IPS-20b (cell line): Measurements from ENCODE around the gene C9orf152.
A peak's percentile ranks its signal among the peaks of the same experiment; 100 is the strongest.

Source experiments
- H3K27ac ChIP-seq: one replicate; pipeline ENCODE4 v1.5.1; 2013; ENCODE audit warnings: low read length
- H3K27me3 ChIP-seq: 2 replicates; pipeline ENCODE4 v1.6.1; 2013; ENCODE audit warnings: mild to moderate bottlenecking, low read length, inconsistent platforms; ENCODE audit not compliant: insufficient read depth
- H3K36me3 ChIP-seq: 2 replicates; pipeline ENCODE4 v1.6.1; 2013; ENCODE audit warnings: low read depth, mild to moderate bottlenecking, inconsistent platforms, low read length, moderate library complexity; ENCODE audit not compliant: insufficient read depth
- H3K4me1 ChIP-seq: 2 replicates; pipeline ENCODE4 v1.6.1; 2013; ENCODE audit warnings: mild to moderate bottlenecking, control low read depth, inconsistent platforms, low read length, moderate library complexity; ENCODE audit not compliant: insufficient read depth
- H3K4me3 ChIP-seq: 2 replicates; pipeline ENCODE4 v1.5.1; 2013; ENCODE audit warnings: mild to moderate bottlenecking, low read length, inconsistent platforms
- H3K9ac ChIP-seq: 2 replicates; pipeline ENCODE4 v1.6.1; 2013; ENCODE audit warnings: low read depth, mild to moderate bottlenecking, inconsistent platforms, low read length, moderate library complexity
- H3K9me3 ChIP-seq: 2 replicates; pipeline ENCODE4 v1.6.1; 2013; ENCODE audit warnings: mild to moderate bottlenecking, low read depth, low read length, inconsistent platforms; ENCODE audit not compliant: insufficient read depth

Gene C9orf152

GRCh38 chr9:110175275-110175968 lies 32.5 kb downstream of the C9orf152 start:
- no peak overlapping the region for H3K9ac ChIP-seq

GRCh38 chr9:110173322-110173642 lies 34.7 kb downstream of the C9orf152 start:
- no peaks in the 10 kb centered on the region for H3K27me3 ChIP-seq
- no peaks in the 10 kb centered on the region for H3K9me3 ChIP-seq
- H3K4me3 ChIP-seq: no peak overlapping the region; the same call in 1 of the 2 replicates
- H3K27ac ChIP-seq: no peak overlapping the region
- peaks cover 11% of the 10 kb centered on the region for H3K36me3 ChIP-seq
- peaks cover 2% of the 10 kb centered on the region; the same call in 1 of the 2 replicates for H3K4me1 ChIP-seq
- no peak overlapping the region for H3K9ac ChIP-seq

More at GRCh38 chr9:110175275-110175968, 32.5 kb downstream of the C9orf152 start:
- Histone ChIP-seq H3K4me3 (no peak overlapping the region), H3K27me3 (no peaks in the 10 kb centered on the region), H3K4me1 (peaks cover 2% of the 10 kb centered on the region; the same call in 1 of the 2 replicates), H3K27ac (no peak overlapping the region), H3K9me3 (no peaks in the 10 kb centered on the region), H3K36me3 (no peaks in the 10 kb centered on the region; the same call in none of the 2 replicates)

- Histone ChIP-seq H3K36me3 (peaks cover 14% of the 10 kb centered on the region), H3K4me3 (no peak overlapping the region), H3K27me3 (no peaks in the 10 kb centered on the region), H3K4me1 (peaks cover 2% of the 10 kb centered on the region; the same call in 1 of the 2 replicates), H3K9me3 (no peaks in the 10 kb centered on the region), H3K27ac (no peak overlapping the region), H3K9ac (no peak overlapping the region)
Observed at GRCh38 chr9:110170357-110171257, 37.4 kb downstream of the C9orf152 start.

GRCh38 chr9:110168486-110168885 lies 39.5 kb downstream of the C9orf152 start:
- Histone ChIP-seq H3K9ac (no peak overlapping the region), H3K27me3 (no peaks in the 10 kb centered on the region), H3K27ac (no peak overlapping the region), H3K36me3 (peaks cover 14% of the 10 kb centered on the region), H3K4me3 (no peak overlapping the region), H3K9me3 (no peaks in the 10 kb centered on the region), H3K4me1 (peaks cover 1% of the 10 kb centered on the region; the same call in 1 of the 2 replicates)

- H3K27me3 ChIP-seq: no peaks in the 10 kb centered on the region
- H3K9ac ChIP-seq: no peak overlapping the region
- H3K36me3 ChIP-seq: peaks cover 11% of the 10 kb centered on the region; the same call in 1 of the 2 replicates
- H3K4me1 ChIP-seq: peaks cover 16% of the 10 kb centered on the region; the same call in 1 of the 2 replicates
- no peak overlapping the region for H3K4me3 ChIP-seq
- no peak overlapping the region for H3K27ac ChIP-seq
- H3K9me3 ChIP-seq: no peaks in the 10 kb centered on the region
Observed at GRCh38 chr9:110161940-110162339, 46.0 kb downstream of the C9orf152 start.

GRCh38 chr9:110160685-110161084 lies 47.3 kb downstream of the C9orf152 start:
- Histone ChIP-seq H3K9me3 (no peaks in the 10 kb centered on the region), H3K36me3 (peaks cover 11% of the 10 kb centered on the region; the same call in 1 of the 2 replicates), H3K4me3 (no peak overlapping the region), H3K27me3 (no peaks in the 10 kb centered on the region), H3K4me1 (peaks cover 16% of the 10 kb centered on the region; the same call in 1 of the 2 replicates), H3K9ac (no peak overlapping the region), H3K27ac (no peak overlapping the region)

GRCh38 chr9:110160123-110160522 lies 47.8 kb downstream of the C9orf152 start:
- Histone ChIP-seq H3K36me3 (peaks cover 11% of the 10 kb centered on the region; the same call in 1 of the 2 replicates), H3K9me3 (no peaks in the 10 kb centered on the region), H3K27ac (no peak overlapping the region), H3K9ac (no peak overlapping the region), H3K4me1 (peaks cover 16% of the 10 kb centered on the region; the same call in 1 of the 2 replicates), H3K27me3 (no peaks in the 10 kb centered on the region), H3K4me3 (no peak overlapping the region)

- Histone ChIP-seq H3K9ac (no peak overlapping the region), H3K9me3 (no peaks in the 10 kb centered on the region), H3K27ac (no peak overlapping the region), H3K36me3 (peaks cover 11% of the 10 kb centered on the region; the same call in 1 of the 2 replicates), H3K27me3 (no peaks in the 10 kb centered on the region), H3K4me3 (peak overlapping the region; percentile 35), H3K4me1 (peaks cover 16% of the 10 kb centered on the region; the same call in 1 of the 2 replicates)
Observed at GRCh38 chr9:110157823-110158664, 49.9 kb downstream of the C9orf152 start.

GRCh38 chr9:110156902-110157301 lies 51.1 kb downstream of the C9orf152 start:
- Histone ChIP-seq H3K9ac (no peak overlapping the region), H3K27me3 (no peaks in the 10 kb centered on the region), H3K4me3 (no peak overlapping the region), H3K4me1 (peaks cover 16% of the 10 kb centered on the region; the same call in 1 of the 2 replicates), H3K36me3 (peaks cover 11% of the 10 kb centered on the region; the same call in 1 of the 2 replicates), H3K9me3 (no peaks in the 10 kb centered on the region), H3K27ac (no peak overlapping the region)

GRCh38 chr9:110156416-110156815 lies 51.5 kb downstream of the C9orf152 start:
- Histone ChIP-seq H3K4me3 (no peak overlapping the region), H3K4me1 (peaks cover 16% of the 10 kb centered on the region; the same call in 1 of the 2 replicates), H3K36me3 (peaks cover 11% of the 10 kb centered on the region; the same call in 1 of the 2 replicates)

GRCh38 chr9:110155751-110156150 lies 52.2 kb downstream of the C9orf152 start:
- Histone ChIP-seq H3K27ac (no peak overlapping the region), H3K9ac (no peak overlapping the region), H3K4me1 (peaks cover 16% of the 10 kb centered on the region; the same call in 1 of the 2 replicates), H3K9me3 (no peaks in the 10 kb centered on the region), H3K4me3 (no peak overlapping the region), H3K36me3 (peaks cover 7% of the 10 kb centered on the region; the same call in 1 of the 2 replicates), H3K27me3 (no peaks in the 10 kb centered on the region)

More at GRCh38 chr9:110156416-110156815, 51.5 kb downstream of the C9orf152 start:
- Histone ChIP-seq H3K27me3 (no peaks in the 10 kb centered on the region), H3K9ac (no peak overlapping the region), H3K9me3 (no peaks in the 10 kb centered on the region), H3K27ac (no peak overlapping the region)
